ENCODE results near the gene FUNDC2. TPM values are rescaled to one million over a fixed set of nuclear protein-coding genes. Genes with fewer than 3 reads are reported as not detected.

FUNDC2 gene
- total RNA-seq, 1 donor from 2014 or later: 50.8 TPM

DNA sequence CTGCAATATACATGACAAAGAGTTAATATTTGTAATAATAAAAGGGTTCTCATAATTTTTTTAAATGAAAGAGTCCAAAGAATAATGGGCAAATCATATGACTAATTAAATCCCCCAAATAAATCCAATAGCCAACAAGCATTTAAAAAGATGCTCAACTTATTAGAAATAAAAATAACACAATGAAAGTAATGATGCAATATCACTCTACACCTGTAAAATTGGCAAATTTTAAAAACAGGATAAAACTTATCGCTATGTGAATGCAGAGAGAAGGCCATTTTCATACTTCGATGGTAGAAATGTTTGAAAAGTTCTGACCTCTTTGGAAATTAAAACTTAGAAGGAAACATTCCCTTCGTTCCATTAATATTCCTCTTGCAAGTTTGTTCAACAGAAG is 6.1 kb upstream of the FUNDC2 start:
- DNase-seq (ENCODE audit: low read depth) (no peak), FAIRE-seq (no peak)
- Histone ChIP-seq H3K4me3 (ENCODE audit: low read depth, low read length) (no peak overlapping the region), H3K27me3 (ENCODE audit: control insufficient read depth, insufficient read depth, low read length) (no peaks in the 10 kb centered on the region), H3K36me3 (ENCODE audit: control insufficient read depth, insufficient read depth, low read length) (no peaks in the 10 kb centered on the region)
- TF ChIP-seq, protein P1, sequence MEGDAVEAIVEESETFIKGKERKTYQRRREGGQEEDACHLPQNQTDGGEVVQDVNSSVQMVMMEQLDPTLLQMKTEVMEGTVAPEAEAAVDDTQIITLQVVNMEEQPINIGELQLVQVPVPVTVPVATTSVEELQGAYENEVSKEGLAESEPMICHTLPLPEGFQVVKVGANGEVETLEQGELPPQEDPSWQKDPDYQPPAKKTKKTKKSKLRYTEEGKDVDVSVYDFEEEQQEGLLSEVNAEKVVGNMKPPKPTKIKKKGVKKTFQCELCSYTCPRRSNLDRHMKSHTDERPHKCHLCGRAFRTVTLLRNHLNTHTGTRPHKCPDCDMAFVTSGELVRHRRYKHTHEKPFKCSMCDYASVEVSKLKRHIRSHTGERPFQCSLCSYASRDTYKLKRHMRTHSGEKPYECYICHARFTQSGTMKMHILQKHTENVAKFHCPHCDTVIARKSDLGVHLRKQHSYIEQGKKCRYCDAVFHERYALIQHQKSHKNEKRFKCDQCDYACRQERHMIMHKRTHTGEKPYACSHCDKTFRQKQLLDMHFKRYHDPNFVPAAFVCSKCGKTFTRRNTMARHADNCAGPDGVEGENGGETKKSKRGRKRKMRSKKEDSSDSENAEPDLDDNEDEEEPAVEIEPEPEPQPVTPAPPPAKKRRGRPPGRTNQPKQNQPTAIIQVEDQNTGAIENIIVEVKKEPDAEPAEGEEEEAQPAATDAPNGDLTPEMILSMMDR (IDR thresholded peaks at IDR 0.05; ENCODE audit: insufficient read depth, low read length, severe bottlenecking): no peak

DNA sequence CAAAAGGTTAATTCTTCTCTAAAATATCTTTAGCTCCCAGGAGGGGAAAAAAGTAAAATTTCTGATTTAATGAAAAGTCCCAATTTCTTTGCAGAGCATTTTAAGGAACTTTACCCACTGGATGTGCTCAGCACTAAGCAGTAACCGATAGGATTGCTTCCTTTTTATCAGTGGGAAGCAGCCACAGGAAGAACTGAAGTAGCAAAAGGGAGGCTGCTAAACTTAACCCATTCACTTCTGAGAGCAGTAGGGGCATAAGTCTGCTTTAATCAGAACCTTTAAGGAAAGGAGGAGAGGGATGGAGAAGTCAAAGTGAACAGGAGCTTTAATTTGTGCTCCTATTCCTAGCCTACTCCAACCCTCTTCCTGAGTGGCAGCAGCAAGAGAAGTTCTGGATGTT is 4.1 kb upstream of the FUNDC2 start, which contains the start of gene F8:
TSS of gene F8 (minus strand) at position 139 of the 400 bp plus-strand sequence. CDS start 171 bp downstream, outside the sequence.
- FAIRE-seq: no peak
- H3K4me3 ChIP-seq (ENCODE audit: low read depth, low read length): no peak within 1 kb of the TSS
- no peak for DNase-seq (ENCODE audit: low read depth)
- TF ChIP-seq, protein P1 (IDR thresholded peaks at IDR 0.05; ENCODE audit: insufficient read depth, low read length, severe bottlenecking): no peak
- no peaks in the 10 kb centered on the region for H3K27me3 ChIP-seq (ENCODE audit: control insufficient read depth, insufficient read depth, low read length)
- no peaks in the 10 kb centered on the region for H3K36me3 ChIP-seq (ENCODE audit: control insufficient read depth, insufficient read depth, low read length)

DNA sequence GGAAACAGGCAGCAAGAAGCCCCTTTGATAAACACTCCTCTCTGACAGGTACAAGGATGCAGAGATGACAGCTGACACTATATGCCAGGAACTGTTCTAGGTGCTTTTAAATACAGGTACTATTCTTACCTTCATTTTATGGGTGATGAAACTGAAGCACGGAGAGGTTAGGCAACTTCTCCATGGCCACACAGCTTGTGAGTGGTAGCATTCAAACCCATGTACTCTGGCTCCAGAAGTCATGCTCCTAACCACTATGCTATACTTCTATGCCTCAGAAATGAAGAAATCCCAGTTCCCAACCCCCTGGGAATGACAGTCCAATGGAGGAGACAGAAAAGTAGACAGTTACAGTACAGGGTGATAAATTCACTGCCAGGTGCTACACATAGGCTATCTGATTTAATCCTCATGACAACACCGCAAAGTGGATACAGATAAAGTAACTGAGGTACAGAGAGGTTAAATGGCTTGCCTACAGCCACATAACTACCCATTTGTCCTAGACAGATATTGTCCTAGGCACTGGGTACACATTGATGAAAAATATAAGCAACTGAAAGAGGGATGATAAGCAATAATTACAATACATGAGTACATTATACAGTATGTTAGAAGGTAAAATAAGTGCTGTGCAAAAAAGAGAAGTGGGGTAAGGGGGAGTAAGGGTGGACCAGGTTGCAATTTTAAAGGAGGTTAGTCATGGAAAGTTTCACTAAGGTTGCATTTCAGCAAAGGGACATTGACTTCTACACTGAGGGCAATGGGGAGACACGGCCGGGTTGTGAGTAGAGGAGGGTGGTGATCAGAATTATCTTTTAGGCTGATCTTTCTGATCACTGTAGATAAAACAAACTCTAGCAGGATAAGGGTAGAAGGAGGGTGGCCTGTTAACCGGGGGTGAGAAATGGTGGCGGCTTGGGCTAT is 2.5 kb upstream of the FUNDC2 start:
- FAIRE-seq (no peak), DNase-seq (ENCODE audit: low read depth) (no peak)
- TF ChIP-seq, protein P1 (IDR thresholded peaks at IDR 0.05; ENCODE audit: insufficient read depth, low read length, severe bottlenecking): no peak
- Histone ChIP-seq H3K4me3 (ENCODE audit: low read depth, low read length) (no peak overlapping the region), H3K27me3 (ENCODE audit: control insufficient read depth, insufficient read depth, low read length) (no peaks in the 10 kb centered on the region), H3K36me3 (ENCODE audit: control insufficient read depth, insufficient read depth, low read length) (no peaks in the 10 kb centered on the region)

DNA sequence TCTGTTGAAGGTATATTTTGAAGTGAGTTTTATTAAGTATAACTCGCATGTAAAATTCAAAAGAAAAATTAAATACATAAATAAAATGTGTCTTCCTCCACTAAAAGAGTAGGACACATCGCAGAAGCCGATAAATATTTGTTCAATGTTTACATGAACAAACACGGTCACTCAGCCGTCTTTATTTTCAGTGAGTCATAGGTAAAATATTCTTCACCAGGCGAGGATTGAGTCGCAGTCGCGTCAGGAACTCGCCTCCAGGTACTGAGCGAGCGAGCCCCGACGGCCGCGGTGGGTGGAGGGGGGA is 271 bp upstream of the FUNDC2 start:
- H3K4me3 ChIP-seq (ENCODE audit: low read depth, low read length): peak overlapping the region; percentile 47
- DNase-seq (ENCODE audit: low read depth) (no peak), FAIRE-seq (no peak)
- no peaks in the 10 kb centered on the region for H3K36me3 ChIP-seq (ENCODE audit: control insufficient read depth, insufficient read depth, low read length)
- H3K27me3 ChIP-seq (ENCODE audit: control insufficient read depth, insufficient read depth, low read length): no peaks in the 10 kb centered on the region
- TF ChIP-seq, protein P1 (IDR thresholded peaks at IDR 0.05; ENCODE audit: insufficient read depth, low read length, severe bottlenecking): no peak

DNA sequence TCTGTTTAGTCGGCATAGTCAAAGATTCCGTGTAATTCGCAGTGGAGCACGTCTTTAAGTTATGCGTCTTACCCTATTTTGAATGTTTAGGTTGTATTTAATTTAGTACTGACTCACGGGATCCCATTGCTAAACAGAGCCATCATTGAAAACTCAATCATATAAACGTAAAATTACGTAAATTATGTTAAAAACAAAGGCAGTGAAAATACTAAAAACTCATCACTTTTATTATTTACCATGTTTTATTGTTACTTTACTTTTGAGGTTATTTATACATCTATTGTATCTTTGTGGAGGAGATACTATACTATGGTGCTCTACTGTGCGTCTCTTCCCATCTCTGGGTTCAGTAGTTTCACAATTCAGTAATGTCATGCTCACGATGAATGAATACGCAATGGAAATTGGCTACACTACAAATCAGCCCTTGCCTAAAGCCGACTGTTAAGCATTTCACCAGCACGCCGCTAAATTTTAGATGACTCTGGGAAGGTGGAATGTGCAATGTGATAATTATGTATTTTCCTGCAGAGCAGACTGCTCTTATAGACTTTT is 944 bp downstream of the FUNDC2 start:
- no peaks in the 10 kb centered on the region for H3K36me3 ChIP-seq (ENCODE audit: control insufficient read depth, insufficient read depth, low read length)
- no peaks in the 10 kb centered on the region for H3K27me3 ChIP-seq (ENCODE audit: control insufficient read depth, insufficient read depth, low read length)
- FAIRE-seq: no peak
- TF ChIP-seq, protein P1 (IDR thresholded peaks at IDR 0.05; ENCODE audit: insufficient read depth, low read length, severe bottlenecking): no peak
- peak; percentile 61 for DNase-seq (ENCODE audit: low read depth)
- peak overlapping the region; percentile 47 for H3K4me3 ChIP-seq (ENCODE audit: low read depth, low read length)

Data from bronchial epithelial cell (primary cell).